Upper lobe of left lung (tissue), 6 donors: Measurements from ENCODE around the gene ADAMTS14. TPM values are rescaled to one million over a fixed set of nuclear protein-coding genes. Genes with fewer than 3 reads are reported as not detected.

Experiments
- ATAC-seq, 2 donors: fragments of 200-7000 bp; cut with Tn5 transposase; one replicate each; pipeline ENCODE4 v1.9.1; 2022; ENCODE audit warnings: mild to moderate bottlenecking in 2 of 2, moderate library complexity in 2 of 2; ENCODE audit not compliant: low FRiP score in 2 of 2
- DNase-seq, 2 donors: peaks; one replicate each; pipeline ENCODE4 v3.0.0-alpha.2; 2019 to 2020
- H3K27ac ChIP-seq, 4 donors: fragments of 200-600 bp; sonication (generic); one replicate each; pipeline ENCODE4 v1.5.1; 2016 to 2019
- H3K27me3 ChIP-seq, 4 donors: fragments of 200-600 bp; sonication (generic); one replicate each; pipeline ENCODE4 v1.5.1; 2017 to 2019
- H3K36me3 ChIP-seq, 4 donors: fragments of 200-600 bp; sonication (generic); one replicate each; pipeline ENCODE4 v1.5.1; 2016 to 2019
- H3K4me1 ChIP-seq, 4 donors: fragments of 200-600 bp; sonication (generic); one replicate each; pipeline ENCODE4 v1.5.1; 2018 to 2019
- H3K4me3 ChIP-seq, 4 donors: fragments of 200-600 bp; sonication (generic); one replicate each; pipeline ENCODE4 v1.5.1; 2017 to 2019; ENCODE audit warnings: mild to moderate bottlenecking in 2 of 4, moderate library complexity in 1 of 4
- H3K9me3 ChIP-seq, 4 donors: fragments of 200-600 bp; sonication (generic); one replicate each; pipeline ENCODE4 v1.5.1; 2018 to 2019
- EP300 ChIP-seq, 4 donors: sonication (generic); formaldehyde crosslinking; IDR thresholded peaks; one replicate each; pipeline ENCODE4 v1.5.1; 2017; ENCODE audit warnings: antibody characterized with exemption in 4 of 4, control low read depth in 2 of 4
- POLR2A ChIP-seq, 4 donors: fragments of 450-650 bp; IDR thresholded peaks; one replicate each; pipeline ENCODE4 v1.5.1; 2016 to 2017; ENCODE audit warnings: antibody characterized with exemption in 4 of 4, mild to moderate bottlenecking in 2 of 4
- POLR2AphosphoS5 ChIP-seq, 2 donors: sonication (generic); formaldehyde crosslinking; IDR thresholded peaks; one replicate each; pipeline ENCODE4 v1.5.1; 2017; ENCODE audit warnings: antibody characterized with exemption in 2 of 2
- WGBS, 2 donors: methylation state at CpG; one replicate each; pipeline ENCODE4 v1.1.5; 2017 to 2018; 5-methylcytosine and 5-hydroxymethylcytosine counted together
- total RNA-seq, 6 donors: library from RNA; depleted of rRNA in 4 of 6; stranded (reverse); fragments of >200 nt in 4 of 6; gene quantifications; one replicate each; pipeline versions ENCODE4 v1.1.0 to v1.2.1, GENCODE V29; 2016 to 2021
- TF ChIP-seq, protein P1 (sequence below), 6 experiments: fragments of 450-650 bp in 4 of 6; fragments of 200-600 bp in 2 of 6; sonication (generic) in 2 of 6; IDR thresholded peaks; one replicate each; pipeline ENCODE4 v1.5.1; 2016 to 2019; ENCODE audit warnings: antibody characterized with exemption in 6 of 6
- donor health status: DM: no; HTN: no; CAD: no; lungs with moderate emphysema.
- donor health status: DM: no; HTN: yes; CAD: no; lungs with severe emphysema.

ADAMTS14 gene
- total RNA-seq, 6 donors from 2014 or later = 0.15 to 3.1 (median 0.45) TPM

DNA sequence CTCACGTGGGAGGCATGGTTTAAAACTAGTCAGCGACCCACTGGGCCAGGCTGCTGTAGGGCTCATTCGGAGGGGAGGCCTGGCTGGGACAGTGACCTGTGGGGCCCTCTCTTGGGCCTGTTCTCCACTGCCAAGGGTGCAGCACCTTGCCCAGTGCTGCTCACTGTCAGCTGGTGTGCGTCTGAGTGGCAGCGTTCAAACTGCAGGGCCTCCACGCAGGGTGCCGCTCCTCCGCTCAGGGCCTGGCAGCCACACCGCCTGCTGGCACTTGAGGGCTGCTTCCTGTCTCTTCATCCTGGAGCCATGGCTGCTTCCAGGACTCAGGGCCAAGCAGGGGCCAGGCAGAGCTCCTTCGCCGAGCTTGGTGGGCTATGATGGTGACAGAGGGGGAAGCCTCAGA, 18.3 kb downstream of the ADAMTS14 start:
- no peak overlapping the region for H3K4me3 ChIP-seq
- H3K9me3 ChIP-seq = no peaks in the 10 kb centered on the region
- 71% methylated on average over 11 of the region's 11 CpGs; no CpG with 5 or more reads in 1 of the 2 donors for WGBS, 2 donors
- no peaks in the 10 kb centered on the region for H3K36me3 ChIP-seq
- H3K4me1 ChIP-seq = no peaks in the 10 kb centered on the region
- no peak for TF ChIP-seq POLR2AphosphoS5 (IDR thresholded peaks at IDR 0.05)
- no peak for TF ChIP-seq EP300 (IDR thresholded peaks at IDR 0.05)
- TF ChIP-seq, protein P1, sequence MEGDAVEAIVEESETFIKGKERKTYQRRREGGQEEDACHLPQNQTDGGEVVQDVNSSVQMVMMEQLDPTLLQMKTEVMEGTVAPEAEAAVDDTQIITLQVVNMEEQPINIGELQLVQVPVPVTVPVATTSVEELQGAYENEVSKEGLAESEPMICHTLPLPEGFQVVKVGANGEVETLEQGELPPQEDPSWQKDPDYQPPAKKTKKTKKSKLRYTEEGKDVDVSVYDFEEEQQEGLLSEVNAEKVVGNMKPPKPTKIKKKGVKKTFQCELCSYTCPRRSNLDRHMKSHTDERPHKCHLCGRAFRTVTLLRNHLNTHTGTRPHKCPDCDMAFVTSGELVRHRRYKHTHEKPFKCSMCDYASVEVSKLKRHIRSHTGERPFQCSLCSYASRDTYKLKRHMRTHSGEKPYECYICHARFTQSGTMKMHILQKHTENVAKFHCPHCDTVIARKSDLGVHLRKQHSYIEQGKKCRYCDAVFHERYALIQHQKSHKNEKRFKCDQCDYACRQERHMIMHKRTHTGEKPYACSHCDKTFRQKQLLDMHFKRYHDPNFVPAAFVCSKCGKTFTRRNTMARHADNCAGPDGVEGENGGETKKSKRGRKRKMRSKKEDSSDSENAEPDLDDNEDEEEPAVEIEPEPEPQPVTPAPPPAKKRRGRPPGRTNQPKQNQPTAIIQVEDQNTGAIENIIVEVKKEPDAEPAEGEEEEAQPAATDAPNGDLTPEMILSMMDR (IDR thresholded peaks at IDR 0.05) = no peak
- no peak for TF ChIP-seq POLR2A (IDR thresholded peaks at IDR 0.05)
- ATAC-seq (no peak), DNase-seq (no peak)
- no peaks in the 10 kb centered on the region for H3K27me3 ChIP-seq
- no peak overlapping the region for H3K27ac ChIP-seq

DNA sequence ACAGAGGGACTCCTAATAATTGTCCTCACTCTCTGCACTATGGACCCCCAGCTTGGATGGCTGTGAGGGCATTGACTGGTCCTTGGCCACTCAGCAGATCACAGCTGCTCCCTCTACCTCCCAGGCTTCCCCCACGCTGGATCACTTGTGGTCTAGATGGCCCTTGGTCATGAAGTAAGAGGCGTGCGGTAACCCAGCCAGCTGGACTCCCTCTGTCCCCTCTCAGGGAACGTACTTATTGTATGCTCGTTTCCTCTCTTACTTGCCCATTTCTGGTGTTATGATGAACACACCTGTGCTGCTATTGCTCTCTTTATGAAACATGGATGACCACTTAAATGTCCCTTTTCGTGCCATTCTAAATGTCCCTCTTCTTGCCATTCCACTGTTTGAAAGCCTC, 19.3 kb downstream of the ADAMTS14 start:
- no peak for DNase-seq
- WGBS, 2 donors = 82 to 86% methylated on average over 6 of the region's 6 CpGs
- no peak for TF ChIP-seq EP300 (IDR thresholded peaks at IDR 0.05)
- TF ChIP-seq, protein P1 (IDR thresholded peaks at IDR 0.05) = no peak
- no peak for TF ChIP-seq POLR2AphosphoS5 (IDR thresholded peaks at IDR 0.05)
- TF ChIP-seq POLR2A (IDR thresholded peaks at IDR 0.05) = no peak

DNA sequence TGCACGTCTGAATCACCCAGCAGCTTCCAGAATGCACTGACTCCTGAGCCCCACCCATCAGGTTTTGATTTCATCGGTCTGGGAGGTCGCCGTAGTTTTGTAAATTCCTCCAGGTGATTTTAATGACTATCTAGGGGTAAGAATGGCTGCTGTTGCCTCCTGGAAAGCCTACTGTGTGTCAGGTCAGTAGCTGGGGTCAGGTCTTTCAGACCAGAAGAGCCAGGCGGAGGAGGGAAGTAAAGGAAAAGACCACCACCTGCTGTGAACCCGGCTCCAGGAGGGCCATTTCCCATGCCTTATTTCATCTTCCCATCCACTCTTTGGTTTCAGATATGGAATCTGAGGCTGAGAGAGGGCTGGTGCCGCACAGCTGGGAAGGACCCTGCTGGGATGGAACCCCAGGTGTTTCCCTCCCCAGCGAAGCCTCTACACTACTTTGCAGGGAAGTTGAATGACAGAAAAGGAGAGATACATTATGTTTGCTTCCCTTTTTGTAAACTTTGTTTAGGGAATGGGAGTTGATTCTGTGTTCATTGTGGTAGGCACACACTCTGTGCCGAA, 19.8 kb downstream of the ADAMTS14 start:
- H3K27ac ChIP-seq = no peak overlapping the region
- H3K27me3 ChIP-seq = no peaks in the 10 kb centered on the region
- H3K4me1 ChIP-seq = no peaks in the 10 kb centered on the region
- no peak for DNase-seq
- no peak for TF ChIP-seq EP300 (IDR thresholded peaks at IDR 0.05)
- TF ChIP-seq, protein P1 (IDR thresholded peaks at IDR 0.05) = no peak
- no peak for TF ChIP-seq POLR2AphosphoS5 (IDR thresholded peaks at IDR 0.05)
- no peak for TF ChIP-seq POLR2A (IDR thresholded peaks at IDR 0.05)
- H3K36me3 ChIP-seq = no peaks in the 10 kb centered on the region
- ATAC-seq = no peak
- no peaks in the 10 kb centered on the region for H3K9me3 ChIP-seq
- no peak overlapping the region for H3K4me3 ChIP-seq
- 61 to 70% methylated on average over 9 of the region's 9 CpGs for WGBS, 2 donors

More for the DNA sequence above, 19.3 kb downstream of the ADAMTS14 start:
- H3K36me3 ChIP-seq = no peaks in the 10 kb centered on the region
- no peaks in the 10 kb centered on the region for H3K4me1 ChIP-seq
- no peak overlapping the region for H3K27ac ChIP-seq
- no peak overlapping the region for H3K4me3 ChIP-seq
- no peaks in the 10 kb centered on the region for H3K9me3 ChIP-seq
- no peaks in the 10 kb centered on the region for H3K27me3 ChIP-seq
- ATAC-seq = no peak

DNA sequence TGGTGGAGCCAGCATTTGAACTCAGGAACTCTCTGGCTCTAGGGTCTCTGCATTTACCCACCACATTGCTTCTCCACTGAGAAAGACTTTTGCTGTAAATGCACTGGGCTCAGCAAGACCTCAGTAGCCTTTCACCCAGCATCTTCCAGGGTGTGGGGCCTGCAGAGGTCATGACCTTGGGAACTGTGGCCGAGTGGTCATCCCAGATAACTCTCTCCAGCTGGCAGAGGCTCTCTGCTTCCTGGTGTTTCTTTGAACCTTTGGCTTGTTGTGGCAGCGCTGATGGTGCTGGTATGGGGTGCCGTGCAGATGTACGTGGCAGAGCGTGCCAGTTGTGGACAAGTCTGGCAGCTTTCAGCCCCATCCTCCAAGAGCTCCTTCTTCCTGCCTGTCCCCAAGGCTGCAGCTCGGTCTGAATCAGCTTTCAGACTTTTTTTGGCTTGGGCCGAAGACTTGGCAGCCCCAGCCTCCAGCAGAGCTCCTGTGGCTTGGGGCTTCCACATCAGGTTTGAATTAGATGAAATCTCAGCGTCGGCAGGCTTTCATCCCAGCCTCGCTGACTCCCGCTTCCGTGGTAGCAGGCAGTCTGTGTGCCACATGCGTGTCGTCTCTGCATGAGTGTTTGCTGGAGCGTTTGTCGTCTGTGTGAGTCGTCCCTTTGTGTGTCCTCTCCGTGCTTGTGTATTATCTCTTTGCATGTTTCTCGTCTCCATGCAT, 21.5 kb downstream of the ADAMTS14 start:
- Histone ChIP-seq H3K9me3 (no peaks in the 10 kb centered on the region), H3K4me3 (no peak overlapping the region), H3K4me1 (no peaks in the 10 kb centered on the region), H3K27me3 (no peaks in the 10 kb centered on the region), H3K36me3 (no peaks in the 10 kb centered on the region), H3K27ac (no peak overlapping the region)
- WGBS, 2 donors = 78% methylated on average over 19 of the region's 19 CpGs
- ATAC-seq (peak in 1 of 2 donors; percentile 83), DNase-seq (no peak)
- TF ChIP-seq EP300 (IDR thresholded peaks at IDR 0.05) = no peak
- no peak for TF ChIP-seq POLR2A (IDR thresholded peaks at IDR 0.05)
- no peak for TF ChIP-seq POLR2AphosphoS5 (IDR thresholded peaks at IDR 0.05)
- TF ChIP-seq, protein P1 (IDR thresholded peaks at IDR 0.05) = no peak
